Measurements from ENCODE around the gene FLACC1.

The FLACC1 gene

DNA sequence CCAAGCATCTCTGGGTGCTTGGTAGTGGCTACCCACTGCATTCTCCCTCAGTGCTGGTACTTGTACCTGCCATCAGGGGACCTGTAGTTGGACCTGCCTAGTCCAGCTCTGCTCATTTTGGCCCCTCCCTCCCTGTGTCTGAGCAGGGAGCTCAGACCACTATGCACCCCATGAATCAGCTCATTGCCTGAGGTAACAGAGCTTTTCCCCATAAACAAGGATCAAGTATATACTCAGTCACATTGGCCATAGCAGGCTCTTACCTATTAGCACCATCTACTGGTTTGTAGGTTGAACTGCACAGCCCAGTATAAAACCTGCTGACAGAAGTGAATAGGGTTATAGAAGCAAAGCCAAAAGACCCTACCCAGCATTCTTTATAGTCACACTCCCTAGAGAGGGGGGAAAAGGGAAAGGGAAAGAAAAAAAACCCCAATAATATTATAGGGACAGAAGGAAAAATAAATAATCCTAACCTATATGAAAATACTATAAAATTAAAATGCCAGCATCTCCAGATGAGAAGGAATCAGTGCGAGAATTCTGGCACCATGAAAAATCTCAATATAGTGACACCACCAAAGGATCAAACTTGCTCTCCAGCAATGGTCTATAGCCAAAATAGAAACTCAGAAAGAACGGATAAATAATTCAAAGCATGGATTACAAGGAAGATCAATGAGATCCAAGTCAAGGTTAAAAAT is 6.9 kb upstream of the FLACC1 start:
- no peaks in the 10 kb centered on the region for H3K79me2 ChIP-seq (ENCODE audit: low read length)
- no peaks in the 10 kb centered on the region for H3K27me3 ChIP-seq (replicated peaks; ENCODE audit: insufficient read depth, low read length)
- H2AFZ ChIP-seq (ENCODE audit: low read length), result no peak overlapping the region
- no peak overlapping the region for H3K4me2 ChIP-seq (ENCODE audit: low read depth, low read length)
- no peak overlapping the region for H3K27ac ChIP-seq (ENCODE audit: low read length)
- no peaks in the 10 kb centered on the region for H3K36me3 ChIP-seq (replicated peaks; ENCODE audit: insufficient read depth, low read length)
- H3K9me3 ChIP-seq (replicated peaks; ENCODE audit: insufficient read depth, low read length), result no peaks in the 10 kb centered on the region
- DNase-seq, result peak; percentile 72
- TF ChIP-seq CTCF (IDR thresholded peaks at IDR 0.05; ENCODE audit: low read length) (peak; percentile 94), EZH2phosphoT487 (IDR thresholded peaks at IDR 0.05; ENCODE audit: low read length) (no peak), EZH2 (optimal IDR thresholded peaks at IDR 0.05; ENCODE audit: low read depth, low read length) (no peak)
- no peak overlapping the region for H3K9ac ChIP-seq (ENCODE audit: low read length)
- no peaks in the 10 kb centered on the region for H4K20me1 ChIP-seq (ENCODE audit: insufficient read depth, low read length)
- 0 out of 2 replicates have a peak, but pooled peaks cover 9% of the 10 kb centered on the region for H3K4me1 ChIP-seq (ENCODE audit: low read length)
- no peaks in the 10 kb centered on the region for H3K9me2 ChIP-seq (replicated peaks; ENCODE audit: insufficient read depth, low read length)
- H3F3A ChIP-seq (ENCODE audit: insufficient read depth, low read length), result no peaks in the 10 kb centered on the region
- no peak overlapping the region for H3K4me3 ChIP-seq (ENCODE audit: low read length)

- H3K27me3 ChIP-seq (replicated peaks; ENCODE audit: insufficient read depth, low read length), result no peaks in the 10 kb centered on the region
These were observed 5.3 kb upstream of the FLACC1 start for GRCh38 chr2:201362396-201362795.

GRCh38 chr2:201361078-201361733 is 4.1 kb upstream of the FLACC1 start:
- H4K20me1 ChIP-seq (ENCODE audit: insufficient read depth, low read length), result no peaks in the 10 kb centered on the region
- TF ChIP-seq EZH2phosphoT487 (IDR thresholded peaks at IDR 0.05; ENCODE audit: low read length) (no peak), CTCF (IDR thresholded peaks at IDR 0.05; ENCODE audit: low read length) (no peak), EZH2 (optimal IDR thresholded peaks at IDR 0.05; ENCODE audit: low read depth, low read length) (no peak)
- H3K4me2 ChIP-seq (ENCODE audit: low read depth, low read length), result no peak overlapping the region
- H3K9me3 ChIP-seq (replicated peaks; ENCODE audit: insufficient read depth, low read length), result no peaks in the 10 kb centered on the region
- H3K27me3 ChIP-seq (replicated peaks; ENCODE audit: insufficient read depth, low read length), result no peaks in the 10 kb centered on the region
- DNase-seq, result no peak
- no peaks in the 10 kb centered on the region for H3K79me2 ChIP-seq (ENCODE audit: low read length)
- no peaks in the 10 kb centered on the region for H3K36me3 ChIP-seq (replicated peaks; ENCODE audit: insufficient read depth, low read length)
- H3K9me2 ChIP-seq (replicated peaks; ENCODE audit: insufficient read depth, low read length), result no peaks in the 10 kb centered on the region
- 0 out of 2 replicates have a peak, but pooled peaks cover 8% of the 10 kb centered on the region for H3K4me1 ChIP-seq (ENCODE audit: low read length)
- H3K9ac ChIP-seq (ENCODE audit: low read length), result no peak overlapping the region
- no peak overlapping the region for H2AFZ ChIP-seq (ENCODE audit: low read length)
- H3K4me3 ChIP-seq (ENCODE audit: low read length), result no peak overlapping the region
- no peak overlapping the region for H3K27ac ChIP-seq (ENCODE audit: low read length)
- H3F3A ChIP-seq (ENCODE audit: insufficient read depth, low read length), result no peaks in the 10 kb centered on the region

More at GRCh38 chr2:201362396-201362795, 5.3 kb upstream of the FLACC1 start:
- Histone ChIP-seq H3K4me3 (ENCODE audit: low read length) (no peak overlapping the region), H2AFZ (ENCODE audit: low read length) (no peak overlapping the region), H3K9ac (ENCODE audit: low read length) (no peak overlapping the region), H3K36me3 (replicated peaks; ENCODE audit: insufficient read depth, low read length) (no peaks in the 10 kb centered on the region), H3K79me2 (ENCODE audit: low read length) (no peaks in the 10 kb centered on the region), H3K4me2 (ENCODE audit: low read depth, low read length) (no peak overlapping the region), H3K9me3 (replicated peaks; ENCODE audit: insufficient read depth, low read length) (no peaks in the 10 kb centered on the region), H3K9me2 (replicated peaks; ENCODE audit: insufficient read depth, low read length) (no peaks in the 10 kb centered on the region), H3K4me1 (ENCODE audit: low read length) (0 out of 2 replicates have a peak, but pooled peaks cover 9% of the 10 kb centered on the region), H4K20me1 (ENCODE audit: insufficient read depth, low read length) (no peaks in the 10 kb centered on the region), H3K27ac (ENCODE audit: low read length) (no peak overlapping the region), H3F3A (ENCODE audit: insufficient read depth, low read length) (no peaks in the 10 kb centered on the region)
- DNase-seq, result no peak
- TF ChIP-seq CTCF (IDR thresholded peaks at IDR 0.05; ENCODE audit: low read length), result no peak
- TF ChIP-seq EZH2 (optimal IDR thresholded peaks at IDR 0.05; ENCODE audit: low read depth, low read length), result no peak
- no peak for TF ChIP-seq EZH2phosphoT487 (IDR thresholded peaks at IDR 0.05; ENCODE audit: low read length)

Measured in MM.1S (cell line).